Astrocyte (in vitro differentiated cells and primary cell): ENCODE results near the gene ONECUT3. TPM values are rescaled to one million over a fixed set of nuclear protein-coding genes. Genes with fewer than 3 reads are reported as not detected.

Experiments used
- DNase-seq: peaks from one replicate; pipeline ENCODE4 v3.0.0-alpha.2; 2010; ENCODE audit warnings: low read depth
- FAIRE-seq: peaks from 2 replicates; lab custom pipeline; 2011; peaks lifted over from hg19 to GRCh38; lab: Jason Lieb, UNC
- H2AFZ ChIP-seq: 2 replicates; pipeline ENCODE4 v1.6.0; 2012; ENCODE audit warnings: low read depth, low read length, inconsistent platforms
- H3K27ac ChIP-seq: 2 replicates; pipeline ENCODE4 v1.5.1; 2011; ENCODE audit warnings: low read depth, low read length, inconsistent platforms
- H3K27me3 ChIP-seq: 2 replicates; pipeline ENCODE4 v1.6.0; 2011; ENCODE audit warnings: low read length, inconsistent platforms; ENCODE audit not compliant: insufficient read depth
- H3K36me3 ChIP-seq: 2 replicates; pipeline ENCODE4 v1.5.1; 2011; ENCODE audit warnings: low read length, inconsistent platforms; ENCODE audit not compliant: insufficient read depth
- H3K4me1 ChIP-seq: 2 replicates; pipeline ENCODE4 v1.5.1; 2011; ENCODE audit warnings: low read length, inconsistent platforms; ENCODE audit not compliant: insufficient read depth
- H3K4me2 ChIP-seq: 2 replicates; pipeline ENCODE4 v1.6.0; 2012; ENCODE audit warnings: low read length, inconsistent platforms
- H3K4me3 ChIP-seq: 2 replicates; pipeline ENCODE4 v1.5.1; 2011; ENCODE audit warnings: low read depth, mild to moderate bottlenecking, low read length, inconsistent platforms; ENCODE audit not compliant: insufficient read depth
- H3K79me2 ChIP-seq: 2 replicates; pipeline ENCODE4 v1.6.0; 2012; ENCODE audit warnings: mild to moderate bottlenecking, low read length, inconsistent platforms; ENCODE audit not compliant: insufficient read depth
- H3K9ac ChIP-seq: 2 replicates; pipeline ENCODE4 v1.6.0; 2012; ENCODE audit warnings: mild to moderate bottlenecking, low read length, inconsistent platforms
- H3K9me3 ChIP-seq: 2 replicates; pipeline ENCODE4 v1.5.1; 2012; ENCODE audit warnings: low read depth, mild to moderate bottlenecking, low read length, inconsistent platforms; ENCODE audit not compliant: insufficient read depth
- H4K20me1 ChIP-seq: 2 replicates; pipeline ENCODE4 v1.6.0; 2012; ENCODE audit warnings: low read length, inconsistent platforms; ENCODE audit not compliant: insufficient read depth
- H3K27ac Mint-ChIP-seq: one replicate; pipeline ENCODE4 v1.8.0; 2021; ENCODE audit warnings: mild to moderate bottlenecking, mixed read lengths; ENCODE audit not compliant: unreplicated experiment
- H3K27me3 Mint-ChIP-seq: one replicate; pipeline ENCODE4 v1.8.0; 2021; ENCODE audit warnings: low read depth, mixed read lengths; ENCODE audit not compliant: unreplicated experiment
- H3K36me3 Mint-ChIP-seq: one replicate; pipeline ENCODE4 v1.8.0; 2021; ENCODE audit warnings: low read depth, mixed read lengths; ENCODE audit not compliant: unreplicated experiment
- H3K4me1 Mint-ChIP-seq: one replicate; pipeline ENCODE4 v1.8.0; 2021; ENCODE audit warnings: low read depth, mixed read lengths; ENCODE audit not compliant: unreplicated experiment
- H3K4me3 Mint-ChIP-seq: one replicate; pipeline ENCODE4 v1.8.0; 2021; ENCODE audit warnings: mild to moderate bottlenecking, moderate library complexity, mixed read lengths; ENCODE audit not compliant: unreplicated experiment
- H3K9me3 Mint-ChIP-seq: one replicate; pipeline ENCODE4 v1.8.0; 2021; ENCODE audit warnings: mild to moderate bottlenecking, mixed read lengths; ENCODE audit not compliant: unreplicated experiment
- CTCF ChIP-seq: IDR thresholded peaks from 2 replicates; pipeline ENCODE4 v1.5.1; 2011; ENCODE audit warnings: low read depth, mild to moderate bottlenecking, inconsistent platforms, low read length, moderate library complexity; ENCODE audit not compliant: insufficient read depth
- EZH2 ChIP-seq: IDR thresholded peaks from 2 replicates; pipeline ENCODE4 v1.6.1; 2012; ENCODE audit warnings: mild to moderate bottlenecking, low read length, inconsistent platforms; ENCODE audit not compliant: insufficient read depth
- total RNA-seq: library from RNA; stranded (reverse); gene quantifications from 2 replicates; pipeline ENCODE4 v1.2.1, GENCODE V29; 2021

ONECUT3 gene
- total RNA-seq, 1 donor from 2014 or later: not detected

- Histone ChIP-seq H3K4me3 (no peak overlapping the region), H3K27ac (no peak overlapping the region), H3K4me1 (peaks cover 14% of the 10 kb centered on the region), H3K4me2 (no peak overlapping the region), H2AFZ (peak overlapping the region; percentile 10), H3K79me2 (no peaks in the 10 kb centered on the region), H3K9ac (no peak overlapping the region), H3K27me3 (peaks cover 40% of the 10 kb centered on the region), H3K9me3 (no peaks in the 10 kb centered on the region), H3K36me3 (no peaks in the 10 kb centered on the region), H4K20me1 (no peaks in the 10 kb centered on the region)
- Mint-ChIP-seq H3K4me3 (no peak overlapping the region), H3K27me3 (peaks cover 30% of the 10 kb centered on the region), H3K4me1 (no peaks in the 10 kb centered on the region), H3K9me3 (peaks cover 2% of the 10 kb centered on the region), H3K27ac (no peak overlapping the region), H3K36me3 (no peaks in the 10 kb centered on the region)
- peak; percentile 81 for TF ChIP-seq EZH2
- TF ChIP-seq CTCF: no peak
- FAIRE-seq: no peak
- DNase-seq: no peak
These were observed 3.6 kb upstream of the ONECUT3 start for GRCh38 chr19:1749373-1750342.

- DNase-seq (no peak), FAIRE-seq (no peak)
- Histone ChIP-seq H3K9me3 (no peaks in the 10 kb centered on the region), H3K9ac (no peak overlapping the region), H4K20me1 (peaks cover under 1% of the 10 kb centered on the region), H3K36me3 (no peaks in the 10 kb centered on the region), H3K4me1 (peaks cover 8% of the 10 kb centered on the region), H3K27me3 (peaks cover 47% of the 10 kb centered on the region), H3K27ac (no peak overlapping the region), H2AFZ (no peak overlapping the region), H3K4me2 (no peak overlapping the region), H3K79me2 (no peaks in the 10 kb centered on the region), H3K4me3 (no peak overlapping the region)
- Mint-ChIP-seq H3K27ac (no peak overlapping the region), H3K27me3 (peaks cover 33% of the 10 kb centered on the region), H3K4me3 (no peak overlapping the region), H3K9me3 (peaks cover 2% of the 10 kb centered on the region), H3K4me1 (no peaks in the 10 kb centered on the region), H3K36me3 (no peaks in the 10 kb centered on the region)
- no peak for TF ChIP-seq CTCF
- TF ChIP-seq EZH2: no peak
These were observed 2.8 kb upstream of the ONECUT3 start for GRCh38 chr19:1750343-1751021.
